Measurements from ENCODE around the gene COPG2.
"Not testable (repeated sequence)": the region's sequence is repeated elsewhere in the genome, so short reads cannot be mapped to it uniquely, and the experiment has no call there.

The COPG2 gene

DNA sequence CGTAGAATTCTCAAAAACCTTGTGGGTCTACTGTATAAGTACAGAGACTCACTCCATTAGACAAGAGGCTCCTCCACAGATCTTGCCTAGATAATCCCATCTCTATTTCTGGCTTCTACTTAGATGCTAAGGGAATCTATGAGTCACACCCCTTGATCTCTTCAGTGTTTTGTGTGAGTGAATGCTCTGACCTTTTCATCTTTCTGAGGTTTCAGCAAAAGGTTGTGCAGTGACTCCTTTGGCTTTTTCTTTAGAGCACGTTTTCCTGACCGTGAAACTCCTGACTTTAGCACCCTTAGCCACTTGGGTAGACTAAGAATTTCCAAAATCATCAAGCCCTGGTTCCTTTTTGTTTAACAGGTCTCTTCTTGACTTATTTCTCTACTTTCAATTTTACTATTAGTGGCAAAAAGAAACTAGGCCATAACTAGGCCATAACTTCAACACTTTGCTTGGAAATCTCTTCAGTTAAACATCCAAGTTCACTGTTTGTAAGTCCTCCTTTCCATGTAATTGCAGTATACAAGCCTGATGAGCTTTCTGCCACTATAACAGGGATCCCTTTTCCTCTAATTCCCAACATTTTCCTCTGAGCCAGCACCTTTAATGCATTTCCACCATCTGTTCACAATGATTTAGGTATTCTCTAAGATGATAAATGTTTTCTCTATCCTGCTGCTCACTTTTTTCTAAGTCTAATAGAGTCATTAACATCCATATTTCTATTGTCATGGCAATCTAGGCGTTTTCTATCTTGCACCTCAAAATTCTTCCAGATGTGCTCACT is 19.4 kb downstream of the COPG2 start:
- DNase-seq (ENCODE audit: low spot score) = peak; percentile 59

DNA sequence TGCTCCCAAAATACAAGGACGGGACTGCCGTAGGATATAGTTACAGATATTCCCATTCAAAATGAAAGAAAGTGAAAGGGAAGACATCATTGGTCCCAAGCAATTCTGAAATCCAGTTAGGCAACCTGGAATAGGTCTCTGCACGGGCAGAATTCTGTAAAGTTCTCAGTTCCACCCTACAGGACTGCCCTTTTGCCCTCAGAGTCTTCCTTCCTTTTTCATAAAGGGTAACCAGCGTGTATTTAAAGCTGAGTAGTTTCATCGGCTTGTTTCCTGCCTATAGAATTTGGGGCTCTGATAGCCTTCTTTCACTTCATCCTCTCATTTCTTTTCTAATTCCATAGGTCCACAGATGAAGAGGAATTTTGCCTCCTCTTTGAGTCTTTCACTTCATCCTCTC is 20.0 kb downstream of the COPG2 start:
- DNase-seq (ENCODE audit: low spot score) = no peak

GRCh38 chr7:130642383-130642782 is 26.2 kb downstream of the COPG2 start:
- no peak for DNase-seq (ENCODE audit: low spot score)

DNA sequence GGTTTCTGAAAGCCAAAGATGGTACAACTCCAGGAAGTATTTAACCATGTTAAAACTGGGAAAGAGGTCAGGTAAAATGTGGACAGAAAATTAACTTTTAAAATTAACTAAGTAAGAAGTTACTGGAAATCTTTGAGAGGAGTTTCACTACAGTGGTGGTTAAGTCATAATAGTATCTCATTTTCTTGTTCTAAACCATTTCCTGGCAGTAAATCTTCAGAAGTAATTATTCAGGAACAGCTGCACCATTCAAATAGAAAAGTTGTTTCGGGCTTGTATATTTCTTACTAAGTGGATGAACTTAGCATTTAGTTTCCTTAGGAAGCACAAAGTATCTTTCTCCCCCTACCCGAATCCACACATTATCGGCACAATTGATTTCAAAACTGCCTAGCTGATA is 27.1 kb downstream of the COPG2 start:
- DNase-seq (ENCODE audit: low spot score) = no peak

GRCh38 chr7:130641040-130641439 is 27.5 kb downstream of the COPG2 start:
- no peak for DNase-seq (ENCODE audit: low spot score)

DNA sequence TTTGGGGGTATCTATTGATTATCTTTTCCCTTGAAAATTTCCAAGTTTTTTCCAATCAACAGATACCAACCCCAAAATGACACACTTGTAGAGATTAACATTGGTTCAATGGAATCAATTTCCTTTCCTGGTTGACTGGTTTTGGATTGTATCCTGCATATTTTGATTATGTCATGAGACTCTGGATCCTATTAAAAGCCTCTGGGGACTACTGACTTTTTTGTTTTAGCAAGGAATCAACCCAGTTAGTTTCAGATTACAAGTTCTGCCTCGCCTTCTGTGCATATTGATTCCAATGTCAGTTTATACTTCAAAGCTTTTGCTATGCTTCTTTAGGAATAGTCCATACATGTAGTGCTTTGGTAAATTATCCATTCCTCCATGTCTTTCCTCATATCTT is 29.2 kb downstream of the COPG2 start:
- no peak for DNase-seq (ENCODE audit: low spot score)

GRCh38 chr7:130632111-130632510 is 36.4 kb downstream of the COPG2 start:
- peak; percentile 81 for DNase-seq (ENCODE audit: low spot score)

DNA sequence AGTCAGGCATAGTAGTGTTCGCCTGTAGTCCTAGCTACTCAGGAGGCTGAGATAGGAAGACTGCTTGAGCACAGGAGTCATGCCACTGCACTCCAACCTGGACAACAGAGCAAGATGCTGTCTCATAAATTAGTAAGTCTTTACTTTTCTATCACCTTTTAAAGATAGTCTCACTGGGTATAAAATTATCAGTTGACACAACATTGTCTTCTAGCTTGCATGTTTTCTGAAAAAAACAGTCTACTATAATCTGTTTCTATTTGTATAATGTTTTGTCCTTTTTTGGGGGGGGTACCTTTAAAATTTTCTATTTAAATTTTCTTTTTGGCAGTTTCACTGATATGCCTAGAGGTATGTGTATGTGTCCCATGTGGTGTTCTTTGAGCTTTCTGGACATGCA is 39.6 kb downstream of the COPG2 start:
- no peak for DNase-seq (ENCODE audit: low spot score)

DNA sequence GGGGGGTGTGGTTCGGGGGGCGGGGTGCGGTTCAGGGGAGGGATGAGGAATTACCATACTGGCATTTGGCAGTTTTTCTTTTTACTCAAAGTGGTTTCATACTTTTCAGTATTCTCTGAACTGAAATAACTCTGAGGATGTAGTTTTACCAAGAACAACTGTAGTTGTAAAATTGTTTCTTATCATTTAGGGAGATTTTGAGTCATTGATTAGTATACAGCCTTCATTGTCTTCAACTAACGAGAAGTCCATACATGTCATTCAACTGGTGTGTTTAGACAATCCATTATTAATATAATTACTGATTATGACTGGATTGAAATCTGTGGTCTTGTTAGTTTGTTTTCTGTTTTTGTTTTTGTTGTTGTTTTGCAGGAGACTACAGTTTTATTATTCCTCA is 40.8 kb downstream of the COPG2 start:
- no peak for DNase-seq (ENCODE audit: low spot score)

DNA sequence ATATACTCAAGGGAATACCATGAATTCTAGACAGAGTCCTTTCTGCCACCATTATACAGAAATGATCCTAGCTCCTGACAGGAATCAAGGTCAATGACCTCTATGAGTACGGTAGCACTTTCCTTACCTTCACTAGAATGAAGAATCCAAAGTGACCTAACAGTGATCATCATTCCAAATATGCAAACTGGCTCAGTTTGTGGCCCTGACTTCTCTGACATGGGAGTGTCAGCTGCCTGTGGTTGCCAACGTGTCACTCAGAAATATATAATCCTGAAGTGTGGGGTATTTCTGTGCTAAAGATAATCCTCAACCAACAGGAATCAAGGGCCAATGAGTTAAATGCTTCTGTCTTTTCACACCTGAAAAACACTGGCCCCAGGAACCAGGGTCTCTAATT is 45.7 kb downstream of the COPG2 start:
- DNase-seq (ENCODE audit: low spot score) = peak; percentile 47

- DNase-seq (ENCODE audit: low spot score) = no peak
Observed at GRCh38 chr7:130615583-130615982, 53.0 kb downstream of the COPG2 start.

DNA sequence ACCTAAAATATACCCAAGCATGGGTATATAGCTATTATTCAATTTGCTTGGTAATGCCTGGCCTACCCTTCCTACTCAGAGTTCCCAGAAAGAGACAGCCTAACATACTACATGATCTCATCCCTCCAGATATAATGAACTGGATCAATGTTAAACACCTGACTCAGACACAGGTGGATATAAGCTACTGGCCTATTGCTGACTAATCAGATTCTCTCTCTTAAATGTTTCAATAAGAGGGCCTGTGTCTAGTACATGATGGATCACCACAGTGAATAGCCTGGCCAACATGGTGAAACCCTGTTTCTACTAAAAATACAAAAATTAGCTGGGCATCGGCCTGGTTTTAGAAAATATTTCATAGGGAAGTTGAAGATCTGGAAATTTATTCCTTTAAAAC is 54.1 kb downstream of the COPG2 start:
- DNase-seq (ENCODE audit: low spot score) = no peak

GRCh38 chr7:130611218-130611617 is 57.3 kb downstream of the COPG2 start:
- no peak for DNase-seq (ENCODE audit: low spot score)

GRCh38 chr7:130607066-130607465 is 61.5 kb downstream of the COPG2 start:
- not testable (repeated sequence) for DNase-seq (ENCODE audit: low spot score)

DNA sequence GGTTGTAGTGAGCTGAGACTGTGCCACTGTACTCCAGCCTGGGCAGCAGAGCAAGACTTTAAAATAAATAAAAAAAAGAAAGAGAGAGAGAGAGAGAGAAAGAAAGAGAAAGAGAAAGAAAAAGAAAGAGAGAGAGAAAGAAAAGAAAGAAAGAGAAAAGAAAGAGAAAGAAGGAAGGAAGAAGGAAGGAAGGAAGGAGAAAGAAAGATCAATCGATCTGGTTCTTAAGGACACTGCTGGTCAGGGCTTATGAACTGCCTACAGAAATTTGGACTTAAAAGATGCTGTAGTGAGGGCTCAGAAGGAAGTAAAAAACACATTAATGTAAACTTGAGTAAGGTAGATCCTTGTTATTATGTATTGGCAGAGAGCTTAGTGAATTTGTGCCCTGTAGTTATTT is 62.4 kb downstream of the COPG2 start:
- DNase-seq (ENCODE audit: low spot score) = no peak

GRCh38 chr7:130598056-130598455 is 70.5 kb downstream of the COPG2 start:
- DNase-seq (ENCODE audit: low spot score) = no peak

GRCh38 chr7:130595986-130596385 is 72.6 kb downstream of the COPG2 start:
- peak; percentile 30 for DNase-seq (ENCODE audit: low spot score)

DNA sequence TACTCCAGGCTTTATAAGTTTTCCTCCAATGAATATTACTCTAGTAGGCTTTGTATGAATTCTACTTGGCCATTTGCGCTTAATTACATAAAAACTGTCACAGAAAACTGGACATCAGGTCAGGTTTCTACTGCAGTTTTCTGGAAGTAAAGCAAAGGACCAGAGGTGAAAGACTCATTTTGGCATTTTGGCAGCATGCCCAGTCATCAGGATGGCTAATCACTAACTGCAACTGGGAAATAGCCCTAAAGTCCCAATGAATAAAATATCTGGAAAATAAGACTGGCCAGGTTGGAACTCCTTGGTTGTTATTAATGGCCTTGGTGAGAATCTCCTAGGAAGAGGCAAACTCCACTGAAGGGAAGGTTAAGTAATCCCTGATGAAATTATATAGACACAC is 75.5 kb downstream of the COPG2 start:
- DNase-seq (ENCODE audit: low spot score) = peak; percentile 18

DNA sequence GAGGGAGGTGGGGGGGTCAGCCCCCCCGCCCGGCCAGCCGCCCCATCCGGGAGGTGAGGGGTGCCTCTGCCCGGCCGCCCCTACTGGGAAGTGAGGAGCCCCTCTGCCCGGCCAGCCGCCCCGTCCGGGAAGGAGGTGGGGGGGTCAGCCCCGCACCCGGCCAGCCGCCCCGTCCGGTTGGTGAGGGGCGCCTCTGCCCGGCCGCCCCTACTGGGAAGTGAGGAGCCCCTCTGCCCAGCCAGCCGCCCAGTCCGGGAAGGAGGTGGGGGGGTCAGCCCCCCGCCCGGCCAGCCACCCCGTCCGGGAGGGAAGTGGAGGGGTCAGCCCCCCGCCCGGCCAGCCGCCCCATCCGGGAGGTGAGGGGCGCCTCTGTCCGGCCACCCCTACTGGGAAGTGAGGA is 77.1 kb downstream of the COPG2 start:
- not testable (repeated sequence) for DNase-seq (ENCODE audit: low spot score)

DNA sequence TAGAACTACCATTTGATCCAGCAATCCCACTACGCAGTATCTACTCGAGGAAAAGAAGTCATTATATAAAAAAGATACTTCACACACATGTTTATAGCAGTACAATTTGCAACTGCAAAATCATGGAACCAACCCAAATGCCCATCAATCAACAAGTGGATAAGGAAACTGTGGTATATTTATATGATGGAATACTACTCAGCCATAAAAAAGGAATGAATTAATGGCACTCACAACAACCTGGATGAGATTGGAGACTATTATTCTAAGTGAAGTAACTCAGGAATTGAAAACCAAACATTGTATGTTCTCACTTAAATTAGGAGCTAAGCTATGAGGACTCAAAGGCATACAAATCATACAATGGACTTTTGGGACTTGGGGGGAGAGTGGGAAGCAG is 82.6 kb downstream of the COPG2 start:
- not testable (repeated sequence) for DNase-seq (ENCODE audit: low spot score)

- DNase-seq (ENCODE audit: low spot score) = not testable (repeated sequence)
Observed at GRCh38 chr7:130575110-130575509, 93.4 kb downstream of the COPG2 start.

DNA sequence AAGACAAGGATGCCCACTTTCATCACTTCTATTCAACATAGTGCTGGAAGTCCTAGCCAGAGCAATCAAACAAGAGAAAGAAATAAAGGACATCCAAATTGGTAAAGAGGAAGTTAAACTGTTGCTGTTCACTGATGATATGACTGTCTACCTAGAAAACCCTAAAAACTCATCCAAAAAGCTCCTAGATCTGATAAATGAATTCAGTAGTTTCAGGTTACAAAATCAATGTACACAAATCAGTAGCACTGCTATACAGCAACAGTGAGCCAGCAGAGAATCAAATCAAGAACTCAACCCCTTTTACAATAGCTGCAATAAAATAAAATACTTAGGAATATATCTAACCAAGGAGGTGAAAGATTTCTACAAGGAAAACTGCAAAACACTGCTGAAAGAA is 98.4 kb downstream of the COPG2 start:
- DNase-seq (ENCODE audit: low spot score) = not testable (repeated sequence)

DNA sequence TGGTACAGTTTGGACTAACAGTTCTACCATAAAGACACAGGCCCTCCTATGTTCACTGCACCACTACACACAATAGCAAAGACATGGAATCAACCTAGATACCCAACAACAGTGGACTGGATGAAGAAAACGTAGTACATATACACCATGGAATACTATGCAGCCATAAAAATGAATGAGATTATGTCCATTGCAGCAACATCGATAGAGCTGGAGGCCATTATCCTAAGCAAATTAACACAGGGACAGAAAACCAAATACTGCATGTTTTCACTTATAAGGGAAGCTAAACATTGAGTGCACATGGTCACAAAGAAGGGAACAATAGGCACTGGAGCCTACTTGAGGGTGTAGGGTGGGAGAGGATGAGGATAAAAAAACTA is 101.7 kb downstream of the COPG2 start:
- no peak for DNase-seq (ENCODE audit: low spot score)

- DNase-seq (ENCODE audit: low spot score) = no peak
Observed at GRCh38 chr7:130566168-130566897, 102.2 kb downstream of the COPG2 start.

All from kidney tubule cell (primary cell).